Smooth muscle cell (in vitro differentiated cells): Measurements from ENCODE around the gene CCND1. TPM values are rescaled to one million over a fixed set of nuclear protein-coding genes. Genes with fewer than 3 reads are reported as not detected.

Experiments
- DNase-seq: peaks from one replicate; lab custom pipeline; 2025; ENCODE audit not compliant: unreplicated experiment; lab: John Stamatoyannopoulos, UW
- H2AFZ ChIP-seq: fragments of 200-600 bp; sonication (generic); 2 replicates; pipeline ENCODE4 v1.6.0; 2016; ENCODE audit warnings: antibody characterized with exemption, low read depth, mild to moderate bottlenecking
- H3F3A ChIP-seq: fragments of 200-600 bp; sonication (generic); 2 replicates; pipeline ENCODE4 v1.6.0; 2017; ENCODE audit warnings: antibody characterized with exemption, low read depth
- H3K27ac ChIP-seq: fragments of 200-600 bp; sonication (generic); 2 replicates; pipeline ENCODE4 v1.5.1; 2016; ENCODE audit warnings: low read depth, mild to moderate bottlenecking
- H3K27me3 ChIP-seq: fragments of 200-600 bp; sonication (generic); 2 replicates; pipeline ENCODE4 v1.6.1; 2016; ENCODE audit warnings: low read depth, mild to moderate bottlenecking
- H3K36me3 ChIP-seq: fragments of 200-600 bp; sonication (generic); 2 replicates; pipeline ENCODE4 v1.5.1; 2016; ENCODE audit warnings: low read depth
- H3K4me1 ChIP-seq: fragments of 200-600 bp; sonication (generic); 2 replicates; pipeline ENCODE4 v1.5.1; 2016; ENCODE audit warnings: low read depth
- H3K4me2 ChIP-seq: fragments of 200-600 bp; sonication (generic); 2 replicates; pipeline ENCODE4 v1.6.0; 2016; ENCODE audit warnings: mild to moderate bottlenecking
- H3K4me3 ChIP-seq: fragments of 200-600 bp; sonication (generic); 2 replicates; pipeline ENCODE4 v1.5.1; 2016; ENCODE audit warnings: mild to moderate bottlenecking
- H3K79me2 ChIP-seq: fragments of 200-600 bp; sonication (generic); 2 replicates; pipeline ENCODE4 v1.6.0; 2016; ENCODE audit warnings: low read depth, mild to moderate bottlenecking
- H3K9ac ChIP-seq: fragments of 200-600 bp; sonication (generic); 2 replicates; pipeline ENCODE4 v1.6.0; 2016; ENCODE audit warnings: low read depth
- H3K9me3 ChIP-seq: fragments of 200-600 bp; sonication (generic); replicated peaks from 2 replicates; pipeline ENCODE4 v1.5.1; 2016; ENCODE audit warnings: low read depth
- H4K20me1 ChIP-seq: fragments of 200-600 bp; sonication (generic); 2 replicates; pipeline ENCODE4 v1.6.0; 2016; ENCODE audit warnings: low read depth
- CTCF ChIP-seq: fragments of 200-600 bp; sonication (generic); IDR thresholded peaks from 2 replicates; pipeline ENCODE4 v1.5.1; 2017; ENCODE audit warnings: borderline replicate concordance, mild to moderate bottlenecking, antibody characterized with exemption; ENCODE audit not compliant: insufficient read depth, poor library complexity, severe bottlenecking
- WGBS: methylation state at CpG from one replicate; pipeline ENCODE4 v1.1.7; 2016; ENCODE audit warnings: low lambda C conversion rate; 5-methylcytosine and 5-hydroxymethylcytosine counted together
- polyA plus RNA-seq: library from polyadenylated mRNA; unstranded; fragments of >200 nt; fragmentation: Nextera tagmentation; extraction: Ambion mirVana; gene quantifications from 2 replicates; pipeline ENCODE4 v1.2.1, GENCODE V29; 2016
- total RNA-seq: library from RNA; depleted of rRNA; stranded (reverse); fragments of >200 nt; gene quantifications from 2 replicates; pipeline ENCODE4 v1.2.3, GENCODE V29; 2014

Gene CCND1
- total and polyA plus RNA-seq, 2 experiments from 2014 or later: 281 to 482 TPM

GRCh38 chr11:69627551-69627950, 13.4 kb upstream of the CCND1 start:
- no peak for DNase-seq
- no peak for TF ChIP-seq CTCF
- no peaks in the 10 kb centered on the region for H3F3A ChIP-seq
- no peaks in the 10 kb centered on the region for H3K9me3 ChIP-seq
- 93% methylated on average over 14 of the region's 14 CpGs for WGBS
- no peak overlapping the region for H2AFZ ChIP-seq
- H3K79me2 ChIP-seq: no peaks in the 10 kb centered on the region
- no peaks in the 10 kb centered on the region for H3K4me1 ChIP-seq
- no peak overlapping the region for H3K9ac ChIP-seq
- H3K4me2 ChIP-seq: no peak overlapping the region
- H4K20me1 ChIP-seq: no peaks in the 10 kb centered on the region
- no peak overlapping the region for H3K27ac ChIP-seq
- H3K36me3 ChIP-seq: no peaks in the 10 kb centered on the region
- no peaks in the 10 kb centered on the region for H3K27me3 ChIP-seq
- no peak overlapping the region for H3K4me3 ChIP-seq

- DNase-seq: no peak
- Histone ChIP-seq H3K79me2 (no peaks in the 10 kb centered on the region), H3F3A (no peaks in the 10 kb centered on the region), H3K4me3 (no peak overlapping the region), H3K4me2 (no peak overlapping the region), H3K27ac (no peak overlapping the region), H3K36me3 (no peaks in the 10 kb centered on the region), H4K20me1 (no peaks in the 10 kb centered on the region), H3K27me3 (no peaks in the 10 kb centered on the region), H3K9me3 (no peaks in the 10 kb centered on the region), H2AFZ (no peak overlapping the region), H3K9ac (no peak overlapping the region), H3K4me1 (no peaks in the 10 kb centered on the region)
- WGBS: 100% methylated on average over 2 of the region's 2 CpGs
- TF ChIP-seq CTCF: no peak
Observed at GRCh38 chr11:69630017-69630416, 10.9 kb upstream of the CCND1 start.

- Histone ChIP-seq H2AFZ (no peak overlapping the region), H3K79me2 (no peaks in the 10 kb centered on the region), H3K27me3 (no peaks in the 10 kb centered on the region), H3K4me3 (no peak overlapping the region), H3K36me3 (no peaks in the 10 kb centered on the region), H3K4me1 (no peaks in the 10 kb centered on the region), H3F3A (no peaks in the 10 kb centered on the region), H3K27ac (no peak overlapping the region), H3K9ac (no peak overlapping the region), H3K4me2 (no peak overlapping the region), H4K20me1 (no peaks in the 10 kb centered on the region), H3K9me3 (no peaks in the 10 kb centered on the region)
- WGBS: 96% methylated on average over 8 of the region's 8 CpGs
- TF ChIP-seq CTCF: no peak
- DNase-seq: no peak
Observed at GRCh38 chr11:69630424-69630823, 10.5 kb upstream of the CCND1 start.

GRCh38 chr11:69632900-69633299, 8.1 kb upstream of the CCND1 start:
- Histone ChIP-seq H3K4me2 (no peak overlapping the region), H3K9ac (no peak overlapping the region), H4K20me1 (no peaks in the 10 kb centered on the region), H3K4me1 (peaks cover 14% of the 10 kb centered on the region), H3K4me3 (no peak overlapping the region), H3K79me2 (no peaks in the 10 kb centered on the region), H3K36me3 (no peaks in the 10 kb centered on the region), H2AFZ (no peak overlapping the region), H3K27ac (no peak overlapping the region), H3K9me3 (no peaks in the 10 kb centered on the region), H3F3A (peaks cover 6% of the 10 kb centered on the region), H3K27me3 (no peaks in the 10 kb centered on the region)
- 93% methylated on average over 4 of the region's 4 CpGs for WGBS
- no peak for TF ChIP-seq CTCF
- DNase-seq: no peak
